ENCODE measurements around the gene BMF.

Gene BMF

DNA sequence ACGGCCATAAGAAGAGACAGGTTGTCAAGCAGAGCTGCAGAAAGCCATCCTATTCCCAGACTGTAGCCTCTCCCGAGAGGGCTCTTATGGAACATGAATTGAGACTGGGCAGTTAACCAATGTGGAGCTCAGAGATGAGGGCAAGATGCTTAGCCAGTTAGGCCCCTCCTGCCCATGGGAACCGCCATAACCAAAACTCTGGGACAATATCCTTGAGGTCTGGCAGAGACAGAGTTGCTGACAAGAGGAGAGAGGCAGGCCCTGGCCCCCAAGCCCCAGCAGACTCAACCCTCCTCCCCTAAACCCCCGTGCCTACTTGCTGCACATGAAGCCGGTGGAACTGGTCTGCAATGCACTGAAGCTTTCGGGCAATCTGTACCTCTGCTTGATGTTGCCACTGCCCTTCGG lies 4.8 kb downstream of the BMF start:
- no peak for DNase-seq (ENCODE audit: extremely low spot score)
- ChIA-PET POLR2A (no interaction called here), CTCF (interaction anchor here (0.7 to 28.6 kb wide), 24 partner anchors 3 to 231 kb away, joined by 3 to 511 read pairs (median 6); partner anchors contain the start of genes BMF, BUB1B and SRP14)
- TF ChIP-seq, protein P1, sequence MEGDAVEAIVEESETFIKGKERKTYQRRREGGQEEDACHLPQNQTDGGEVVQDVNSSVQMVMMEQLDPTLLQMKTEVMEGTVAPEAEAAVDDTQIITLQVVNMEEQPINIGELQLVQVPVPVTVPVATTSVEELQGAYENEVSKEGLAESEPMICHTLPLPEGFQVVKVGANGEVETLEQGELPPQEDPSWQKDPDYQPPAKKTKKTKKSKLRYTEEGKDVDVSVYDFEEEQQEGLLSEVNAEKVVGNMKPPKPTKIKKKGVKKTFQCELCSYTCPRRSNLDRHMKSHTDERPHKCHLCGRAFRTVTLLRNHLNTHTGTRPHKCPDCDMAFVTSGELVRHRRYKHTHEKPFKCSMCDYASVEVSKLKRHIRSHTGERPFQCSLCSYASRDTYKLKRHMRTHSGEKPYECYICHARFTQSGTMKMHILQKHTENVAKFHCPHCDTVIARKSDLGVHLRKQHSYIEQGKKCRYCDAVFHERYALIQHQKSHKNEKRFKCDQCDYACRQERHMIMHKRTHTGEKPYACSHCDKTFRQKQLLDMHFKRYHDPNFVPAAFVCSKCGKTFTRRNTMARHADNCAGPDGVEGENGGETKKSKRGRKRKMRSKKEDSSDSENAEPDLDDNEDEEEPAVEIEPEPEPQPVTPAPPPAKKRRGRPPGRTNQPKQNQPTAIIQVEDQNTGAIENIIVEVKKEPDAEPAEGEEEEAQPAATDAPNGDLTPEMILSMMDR (IDR thresholded peaks at IDR 0.05; ENCODE audit: control extremely low read depth, extremely low read depth, low read depth, missing control alignments): no peak

DNA sequence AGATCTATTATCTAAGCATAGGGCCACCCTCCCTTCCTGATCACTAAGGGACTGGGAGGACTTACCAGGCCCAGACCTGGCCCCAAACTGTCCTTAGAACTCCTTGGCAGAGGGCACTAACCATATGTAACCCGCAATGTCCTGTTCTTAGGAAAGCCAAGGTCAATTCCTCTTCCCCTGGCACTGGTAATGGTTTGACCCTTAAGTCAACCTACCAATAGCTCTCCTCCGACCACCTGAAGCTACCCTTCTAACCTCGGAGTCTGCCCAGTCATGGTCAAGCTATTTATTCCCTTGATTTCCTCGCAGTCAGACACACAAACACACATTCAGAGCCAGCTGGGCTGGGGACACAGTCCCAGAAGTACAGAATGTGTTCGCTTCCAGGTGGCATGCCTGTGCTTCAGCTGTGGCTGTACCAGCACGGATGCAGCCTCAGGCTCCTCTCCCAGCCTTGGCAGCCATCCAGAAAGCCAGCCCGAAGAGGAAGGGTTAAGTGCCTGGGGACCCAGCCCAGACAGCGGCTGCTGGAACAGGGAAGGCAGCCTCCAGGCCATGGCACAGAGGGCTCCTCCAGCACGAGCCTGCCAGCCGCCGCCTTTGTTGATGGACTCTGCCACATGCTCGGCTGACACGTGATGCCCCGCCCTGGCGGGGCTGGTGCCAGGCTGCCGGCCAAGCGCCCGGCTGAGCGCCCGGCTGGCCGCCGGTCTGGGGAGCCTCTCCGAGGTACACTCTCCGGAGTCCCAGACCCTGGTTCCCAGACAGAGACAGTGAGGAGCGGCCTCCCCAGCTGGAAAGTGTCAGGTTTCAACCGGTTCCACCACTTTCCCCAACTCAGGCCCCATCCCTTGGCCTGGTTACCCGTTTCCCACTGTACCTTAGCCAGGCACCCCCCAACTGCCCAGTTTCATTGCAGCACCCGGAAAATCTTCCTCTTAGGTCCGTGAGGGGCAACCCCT lies 5.5 kb downstream of the BMF start:
- TF ChIP-seq, protein P1 (IDR thresholded peaks at IDR 0.05; ENCODE audit: control extremely low read depth, extremely low read depth, low read depth, missing control alignments): no peak
- ChIA-PET CTCF (interaction anchor here (1.3 to 28.6 kb wide), 13 partner anchors 4 to 176 kb away, joined by 4 to 511 read pairs (median 28); partner anchors contain the start of genes BMF, BUB1B and SRP14), POLR2A (interaction anchor here (0.7 kb wide), 1 partner anchor 66 kb away, joined by 5 read pairs; no protein-coding TSS in a partner anchor)
- no peak for DNase-seq (ENCODE audit: extremely low spot score)

DNA sequence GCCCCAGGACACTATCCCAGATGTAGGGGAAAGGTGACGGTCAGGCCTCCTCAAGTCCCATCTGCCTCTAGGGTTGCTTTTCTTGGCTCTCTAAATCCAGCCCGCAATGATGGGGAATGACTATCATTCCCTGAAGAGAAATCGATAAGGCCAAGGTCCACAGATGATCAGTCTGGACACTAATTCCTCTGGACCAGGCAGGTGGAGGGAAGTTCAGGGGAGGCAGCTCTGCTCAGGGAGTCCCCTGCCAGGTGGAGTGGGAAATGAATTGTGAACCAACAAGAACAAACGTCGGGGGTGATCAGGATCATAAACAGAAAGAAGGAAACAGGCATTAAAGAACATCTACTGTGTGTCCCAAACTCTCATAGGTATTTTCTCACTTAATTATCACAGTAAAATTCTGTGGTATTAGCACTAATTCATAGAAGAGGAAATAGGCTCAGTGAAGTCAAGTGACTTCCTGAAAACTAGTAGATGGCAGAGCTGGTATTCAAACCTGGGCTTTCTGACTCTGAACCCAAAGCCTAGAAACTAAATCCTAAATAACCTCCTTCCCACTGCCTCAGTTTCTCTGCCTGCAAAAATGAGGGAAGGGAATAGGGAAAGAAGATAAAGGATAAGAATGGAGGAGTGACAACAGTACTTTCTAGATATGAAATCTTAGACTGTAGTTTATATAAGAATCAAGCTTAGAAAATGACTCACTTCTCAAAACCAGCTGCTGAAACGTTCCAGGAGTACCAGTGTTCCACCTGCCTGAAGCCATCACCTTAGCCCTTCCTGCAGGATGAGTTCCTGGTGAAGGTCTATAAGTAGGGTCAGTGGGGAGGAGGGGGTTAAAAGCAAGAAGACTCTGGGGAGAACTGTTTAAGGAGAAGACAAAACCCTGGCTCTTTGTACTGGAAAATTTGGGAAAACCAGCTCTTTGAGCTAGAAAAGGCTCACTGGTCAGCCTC lies 7.5 kb downstream of the BMF start:
- TF ChIP-seq, protein P1 (IDR thresholded peaks at IDR 0.05; ENCODE audit: control extremely low read depth, extremely low read depth, low read depth, missing control alignments): no peak
- ChIA-PET POLR2A (interaction anchor here (1.2 kb wide), 1 partner anchor 56 kb away, joined by 3 read pairs; no protein-coding TSS in a partner anchor), CTCF (interaction anchor here (0.9 to 28.6 kb wide), 8 partner anchors 6 to 173 kb away, joined by 3 to 511 read pairs (median 42); partner anchors contain the start of genes BMF and SRP14)
- no peak for DNase-seq (ENCODE audit: extremely low spot score)

DNA sequence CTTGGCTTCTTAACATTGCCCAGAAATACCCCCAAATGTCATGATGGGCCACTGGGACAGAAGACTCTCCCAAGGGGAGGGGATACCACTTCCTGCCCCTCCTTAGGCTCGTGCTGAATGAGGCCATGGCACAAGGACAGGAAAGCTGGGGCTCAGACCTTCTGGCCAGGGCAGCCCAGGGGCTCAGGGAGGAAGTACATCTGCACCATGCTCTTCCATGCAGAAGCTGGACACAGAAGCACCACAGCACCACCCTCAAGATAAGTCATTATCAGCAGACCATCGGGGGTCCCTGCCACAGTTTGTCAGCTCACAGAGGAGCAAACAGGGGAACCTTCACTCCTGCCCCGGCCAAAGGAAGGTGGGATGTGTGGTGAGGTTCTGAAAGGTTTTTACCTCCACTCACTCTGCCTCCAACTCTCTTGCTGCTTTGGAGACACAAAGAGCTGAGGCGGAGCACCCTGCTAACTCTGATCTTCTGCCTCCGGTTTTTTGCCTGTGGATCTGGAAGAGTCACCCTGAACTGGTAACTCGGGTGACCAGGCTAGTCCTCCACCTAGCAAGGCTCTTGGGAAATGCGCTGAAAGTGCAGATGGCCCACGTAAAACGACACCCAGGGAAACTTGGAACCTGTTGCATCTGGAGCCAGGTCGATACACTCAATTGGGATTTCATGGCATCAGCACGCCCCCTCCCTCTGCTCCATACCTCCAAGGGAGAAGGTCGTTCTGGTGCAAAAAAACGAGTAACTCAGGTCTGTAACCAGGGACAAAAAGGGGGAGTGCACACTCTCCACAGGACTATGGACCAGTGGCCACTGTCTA lies 8.3 kb downstream of the BMF start:
- no peak for DNase-seq (ENCODE audit: extremely low spot score)
- ChIA-PET CTCF (interaction anchor here (0.7 to 28.6 kb wide), 9 partner anchors 6 to 179 kb away, joined by 3 to 511 read pairs (median 11); partner anchors contain the start of genes BMF and SRP14), POLR2A (interaction anchor here (1.2 kb wide), 1 partner anchor 55 kb away, joined by 3 read pairs; no protein-coding TSS in a partner anchor)
- TF ChIP-seq, protein P1 (IDR thresholded peaks at IDR 0.05; ENCODE audit: control extremely low read depth, extremely low read depth, low read depth, missing control alignments): no peak

DNA sequence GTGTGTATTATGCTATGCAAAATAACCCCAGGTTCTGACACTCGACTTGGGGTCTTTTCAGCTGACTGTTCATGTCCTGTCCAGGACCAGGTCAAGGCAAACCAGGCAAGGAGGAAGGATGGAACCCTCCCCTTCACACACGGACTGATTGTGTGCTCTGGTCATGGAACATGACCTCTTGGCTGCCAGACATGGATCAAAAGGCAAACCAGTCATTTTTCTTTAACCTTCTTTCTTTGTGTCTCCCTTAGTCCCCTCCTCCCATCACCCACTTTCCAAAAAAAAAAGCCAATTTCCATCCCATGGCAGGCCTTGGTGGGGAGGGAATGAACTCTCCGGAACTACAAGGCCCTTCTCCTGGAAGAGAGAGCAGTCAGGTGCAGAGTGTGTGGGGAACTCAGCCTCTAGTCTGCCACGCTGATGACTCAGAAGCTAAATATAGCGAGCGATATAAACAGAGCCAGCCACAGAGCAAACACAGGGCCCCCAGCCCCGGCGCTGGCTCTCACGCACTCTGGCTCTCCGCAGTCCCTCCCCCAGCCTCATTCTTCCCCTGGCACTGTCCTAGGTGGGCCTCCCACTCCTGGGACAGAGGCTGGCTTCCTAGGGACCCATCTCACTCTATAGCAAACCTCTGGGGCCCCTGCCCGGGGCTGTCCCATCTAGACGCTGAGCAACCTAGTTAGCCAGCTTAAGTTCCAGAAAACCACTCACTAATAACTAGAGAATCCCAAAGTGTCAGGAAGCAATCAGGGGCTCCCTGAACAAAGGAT lies 10.0 kb downstream of the BMF start:
- CTCF ChIA-PET: interaction anchor here (0.6 to 28.6 kb wide), 12 partner anchors 4 to 242 kb away, joined by 3 to 511 read pairs (median 4); partner anchors contain the start of genes BMF, CCDC9B and SRP14
- TF ChIP-seq, protein P1 (IDR thresholded peaks at IDR 0.05; ENCODE audit: control extremely low read depth, extremely low read depth, low read depth, missing control alignments): no peak
- POLR2A ChIA-PET: interaction anchor here (0.6 to 3.5 kb wide), 3 partner anchors 9 to 491 kb away, joined by 6 to 25 read pairs (median 6); partner anchors contain the start of gene BMF
- peak; percentile 88 for DNase-seq (ENCODE audit: extremely low spot score)

Data from GM10248 (cell line).